ENCODE measurements around the gene RNF8.
"Not testable (repeated sequence)": the region's sequence is repeated elsewhere in the genome, so short reads cannot be mapped to it uniquely, and the experiment has no call there.

Gene RNF8

DNA sequence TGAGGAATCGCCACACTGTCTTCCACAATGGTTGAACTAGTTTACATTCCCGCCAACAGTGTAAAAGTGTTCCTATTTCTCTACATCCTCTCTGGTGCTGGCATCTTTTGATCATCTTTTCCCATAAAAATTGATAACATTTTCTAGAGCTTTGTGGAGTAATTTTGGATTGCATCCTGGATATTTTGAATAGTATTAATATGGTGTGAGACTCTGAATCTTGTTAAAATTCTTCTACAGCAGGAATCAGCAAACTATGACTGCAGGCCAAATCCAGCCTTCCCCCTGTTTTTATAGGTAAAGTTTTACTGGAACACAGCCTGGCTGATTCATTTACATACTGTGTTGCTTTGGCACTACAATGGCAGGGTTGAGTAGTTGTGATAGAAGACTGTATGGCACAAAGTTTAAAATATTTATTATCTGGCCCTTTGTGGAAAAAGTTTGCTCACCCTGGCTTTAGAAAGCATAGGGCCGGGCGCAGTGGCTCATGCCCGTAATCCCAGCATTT lies 15.0 kb upstream of the RNF8 start:
- Mint-ChIP-seq H3K4me1 (no peaks in the 10 kb centered on the region), H3K27me3 (ENCODE audit: low read depth) (peaks cover 9% of the 10 kb centered on the region), H3K27ac (no peak overlapping the region), H3K4me3 (no peak overlapping the region), H3K9me3 (no peaks in the 10 kb centered on the region), H3K36me3 (ENCODE audit: low read depth) (no peaks in the 10 kb centered on the region)
- TF ChIP-seq, protein P1, sequence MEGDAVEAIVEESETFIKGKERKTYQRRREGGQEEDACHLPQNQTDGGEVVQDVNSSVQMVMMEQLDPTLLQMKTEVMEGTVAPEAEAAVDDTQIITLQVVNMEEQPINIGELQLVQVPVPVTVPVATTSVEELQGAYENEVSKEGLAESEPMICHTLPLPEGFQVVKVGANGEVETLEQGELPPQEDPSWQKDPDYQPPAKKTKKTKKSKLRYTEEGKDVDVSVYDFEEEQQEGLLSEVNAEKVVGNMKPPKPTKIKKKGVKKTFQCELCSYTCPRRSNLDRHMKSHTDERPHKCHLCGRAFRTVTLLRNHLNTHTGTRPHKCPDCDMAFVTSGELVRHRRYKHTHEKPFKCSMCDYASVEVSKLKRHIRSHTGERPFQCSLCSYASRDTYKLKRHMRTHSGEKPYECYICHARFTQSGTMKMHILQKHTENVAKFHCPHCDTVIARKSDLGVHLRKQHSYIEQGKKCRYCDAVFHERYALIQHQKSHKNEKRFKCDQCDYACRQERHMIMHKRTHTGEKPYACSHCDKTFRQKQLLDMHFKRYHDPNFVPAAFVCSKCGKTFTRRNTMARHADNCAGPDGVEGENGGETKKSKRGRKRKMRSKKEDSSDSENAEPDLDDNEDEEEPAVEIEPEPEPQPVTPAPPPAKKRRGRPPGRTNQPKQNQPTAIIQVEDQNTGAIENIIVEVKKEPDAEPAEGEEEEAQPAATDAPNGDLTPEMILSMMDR (IDR thresholded peaks at IDR 0.05; ENCODE audit: unreplicated experiment in 3 of 3), result no peak

DNA sequence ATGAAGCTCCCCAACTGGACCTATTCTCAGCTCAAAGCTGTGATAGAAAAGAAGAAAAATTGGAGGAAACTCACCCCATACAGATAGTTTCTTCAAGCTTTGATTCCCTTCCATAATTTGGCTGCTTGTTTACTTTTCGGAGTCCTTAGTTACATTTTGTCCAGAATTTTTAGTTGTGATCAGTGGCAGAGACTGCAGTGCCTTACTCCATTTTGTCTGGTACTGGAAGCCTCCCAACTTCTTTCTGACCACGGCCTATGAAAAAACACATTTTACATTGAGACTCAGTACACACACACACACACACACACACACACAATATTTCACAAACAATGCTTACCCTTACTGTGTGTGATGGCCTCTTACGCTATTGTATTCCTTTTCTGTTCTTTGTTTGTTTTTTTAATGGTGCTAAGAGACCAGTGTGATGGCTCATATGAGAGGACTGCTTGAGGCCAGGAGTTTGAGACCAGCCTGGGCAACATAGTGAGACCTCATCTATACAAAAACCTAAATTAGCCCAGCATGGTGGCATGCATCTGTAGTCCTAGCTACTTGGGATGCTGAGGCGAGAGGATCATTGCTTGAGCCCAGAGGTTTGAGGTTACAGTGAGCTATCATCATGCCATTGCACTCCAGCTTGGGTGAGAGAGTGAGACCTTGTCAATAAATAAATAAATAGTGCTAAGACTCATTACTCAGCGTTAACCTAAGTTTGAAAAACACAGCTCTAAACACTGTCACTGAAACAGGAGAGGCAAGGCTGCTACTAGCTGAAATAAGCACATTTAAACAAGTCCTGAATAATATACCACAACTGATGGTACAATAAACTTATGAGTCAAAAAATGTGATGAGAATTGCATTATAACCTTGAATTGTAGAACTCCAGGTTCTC lies 13.8 kb upstream of the RNF8 start:
- no peaks in the 10 kb centered on the region for H3K4me1 Mint-ChIP-seq

DNA sequence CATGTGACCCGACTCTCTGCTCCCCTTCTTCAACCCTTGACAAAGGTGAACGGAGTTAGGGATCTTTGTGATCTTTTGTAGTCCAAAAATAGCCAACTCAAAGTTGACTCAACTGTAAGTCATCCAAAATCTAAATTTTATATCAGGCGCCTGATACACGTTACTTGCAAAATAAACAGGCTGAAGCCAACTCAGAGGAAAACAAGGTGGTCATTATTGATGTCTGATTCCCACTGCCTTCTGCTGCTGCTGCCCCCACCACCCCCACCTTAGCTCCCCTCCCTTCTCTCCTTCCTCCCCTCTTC lies 13.2 kb upstream of the RNF8 start:
- peaks cover 13% of the 10 kb centered on the region for H3K27me3 Mint-ChIP-seq (ENCODE audit: low read depth)
- H3K4me1 Mint-ChIP-seq, result no peaks in the 10 kb centered on the region
- TF ChIP-seq, protein P1 (IDR thresholded peaks at IDR 0.05; ENCODE audit: unreplicated experiment in 3 of 3), result no peak
- no peak overlapping the region for H3K27ac Mint-ChIP-seq
- no peaks in the 10 kb centered on the region for H3K36me3 Mint-ChIP-seq (ENCODE audit: low read depth)
- H3K9me3 Mint-ChIP-seq, result no peaks in the 10 kb centered on the region
- H3K4me3 Mint-ChIP-seq, result no peak overlapping the region

More for the DNA sequence above, 13.8 kb upstream of the RNF8 start:
- Mint-ChIP-seq H3K27me3 (ENCODE audit: low read depth) (peaks cover 13% of the 10 kb centered on the region), H3K36me3 (ENCODE audit: low read depth) (no peaks in the 10 kb centered on the region), H3K9me3 (no peaks in the 10 kb centered on the region), H3K4me3 (no peak overlapping the region), H3K27ac (peak overlapping the region in 1 of 3 experiments; percentile 3)
- TF ChIP-seq, protein P1 (IDR thresholded peaks at IDR 0.05; ENCODE audit: unreplicated experiment in 3 of 3), result no peak

DNA sequence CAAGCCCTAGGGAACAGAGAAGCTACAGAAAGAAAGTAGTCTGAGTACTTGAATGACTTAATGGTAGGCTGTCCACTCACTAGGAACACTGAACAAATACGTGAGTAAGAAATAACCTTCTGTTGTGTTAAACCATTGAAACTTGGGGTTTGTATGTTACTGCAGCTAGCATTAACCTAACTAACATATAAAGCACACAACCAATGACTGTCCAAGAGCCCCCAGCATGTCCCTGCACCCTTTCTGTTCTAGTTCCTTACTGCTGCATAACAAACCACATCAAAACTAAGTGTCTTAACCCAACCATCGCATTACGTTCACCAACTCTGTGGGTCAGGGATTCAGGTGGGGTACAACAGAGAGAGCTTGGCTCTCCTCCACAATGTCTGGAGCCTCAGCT lies 10.5 kb upstream of the RNF8 start:
- no peaks in the 10 kb centered on the region for H3K4me1 Mint-ChIP-seq
- H3K27ac Mint-ChIP-seq, result no peak overlapping the region
- H3K4me3 Mint-ChIP-seq, result no peak overlapping the region
- no peaks in the 10 kb centered on the region for H3K36me3 Mint-ChIP-seq (ENCODE audit: low read depth)
- TF ChIP-seq, protein P1 (IDR thresholded peaks at IDR 0.05; ENCODE audit: unreplicated experiment in 3 of 3), result no peak
- peaks cover 13% of the 10 kb centered on the region for H3K27me3 Mint-ChIP-seq (ENCODE audit: low read depth)
- peaks cover 5% of the 10 kb centered on the region for H3K9me3 Mint-ChIP-seq

DNA sequence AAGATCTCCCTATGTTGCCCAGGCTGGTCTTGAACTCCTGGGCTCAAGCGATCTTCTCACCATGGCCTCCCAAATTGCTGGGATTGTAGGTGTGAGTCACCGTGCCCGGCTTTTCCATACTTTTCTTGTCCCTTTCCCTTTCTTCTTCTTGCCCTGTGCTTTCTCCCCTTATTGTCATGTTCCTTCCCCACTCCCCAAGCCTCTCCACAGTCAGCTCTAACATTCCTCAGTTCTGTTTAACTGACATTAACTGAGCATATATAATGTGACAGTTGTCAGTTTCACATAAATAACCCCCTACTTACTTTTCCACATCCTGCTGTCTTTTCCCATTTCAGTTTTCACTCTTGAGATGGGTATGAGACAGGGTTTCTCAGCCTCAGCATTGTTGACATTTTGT lies 9.5 kb upstream of the RNF8 start:
- Mint-ChIP-seq H3K4me1 (no peaks in the 10 kb centered on the region), H3K36me3 (ENCODE audit: low read depth) (no peaks in the 10 kb centered on the region), H3K9me3 (peaks cover 5% of the 10 kb centered on the region), H3K4me3 (no peak overlapping the region), H3K27ac (no peak overlapping the region), H3K27me3 (ENCODE audit: low read depth) (peaks cover 13% of the 10 kb centered on the region)
- TF ChIP-seq, protein P1 (IDR thresholded peaks at IDR 0.05; ENCODE audit: unreplicated experiment in 3 of 3), result no peak

DNA sequence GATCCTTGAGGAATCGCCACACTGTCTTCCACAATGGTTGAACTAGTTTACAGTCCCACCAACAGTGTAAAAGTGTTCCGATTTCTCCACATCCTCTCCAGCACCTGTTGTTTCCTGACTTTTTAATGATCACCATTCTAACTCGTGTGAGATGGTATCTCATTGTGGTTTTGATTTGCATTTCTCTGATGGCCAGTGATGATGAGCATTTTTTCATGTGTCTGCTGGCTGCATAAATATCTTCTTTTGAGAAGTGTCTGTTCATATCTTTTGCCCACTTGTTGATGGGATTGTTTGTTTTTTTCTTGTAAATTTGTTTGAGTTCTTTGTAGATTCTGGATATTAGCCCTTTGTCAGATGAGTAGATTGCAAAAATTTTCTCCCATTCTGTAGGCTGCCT lies 8.0 kb upstream of the RNF8 start:
- not testable (repeated sequence) for H3K27ac Mint-ChIP-seq; H3K9me3 Mint-ChIP-seq; H3K4me3 Mint-ChIP-seq; H3K4me1 Mint-ChIP-seq; H3K36me3 Mint-ChIP-seq (ENCODE audit: low read depth)
- H3K27me3 Mint-ChIP-seq (ENCODE audit: low read depth), result peaks cover 13% of the 10 kb centered on the region
